HEK293T (cell line): ENCODE data around the gene PANX1.
A peak's percentile ranks its signal among the peaks of the same experiment; 100 is the strongest.

Source experiments
- CTCF ChIA-PET: fragments of 350-600 bp; formaldehyde crosslinking; extraction: SDS; loops from one replicate; lab custom pipeline; 2021; ENCODE audit warnings: antibody characterized with exemption, inconsistent platforms; lab: Yijun Ruan, JAX
- POLR2A ChIA-PET: fragments of 350-600 bp; formaldehyde crosslinking; extraction: SDS; loops from one replicate; lab custom pipeline; 2020; ENCODE audit warnings: antibody characterized with exemption, inconsistent platforms; lab: Yijun Ruan, JAX
- DNase-seq: peaks from one replicate; pipeline ENCODE4 v3.0.0; 2012; ENCODE audit warnings: mixed read lengths; ENCODE audit errors: extremely low spot score
- ARNT ChIP-seq: fragments of 450-650 bp; IDR thresholded peaks from 2 replicates; pipeline ENCODE4 v1.6.1; 2017; ENCODE audit warnings: mild to moderate bottlenecking
- BHLHE40 ChIP-seq: fragments of 450-650 bp; IDR thresholded peaks from 2 replicates; pipeline ENCODE4 v1.6.1; 2016; ENCODE audit warnings: mild to moderate bottlenecking, moderate library complexity, borderline replicate concordance
- CTBP1 ChIP-seq: fragments of 450-650 bp; IDR thresholded peaks from 2 replicates; pipeline ENCODE4 v1.6.1; 2016; ENCODE audit warnings: borderline replicate concordance
- ELF4 ChIP-seq: fragments of 450-650 bp; IDR thresholded peaks from 2 replicates; pipeline ENCODE4 v1.6.1; 2017; ENCODE audit warnings: antibody characterized with exemption
- FOXA1 ChIP-seq: fragments of 450-650 bp; IDR thresholded peaks from 2 replicates; pipeline ENCODE4 v1.6.1; 2016; ENCODE audit warnings: mild to moderate bottlenecking
- FOXK2 ChIP-seq: fragments of 450-650 bp; IDR thresholded peaks from 2 replicates; pipeline ENCODE4 v1.6.1; 2016; ENCODE audit warnings: mild to moderate bottlenecking
- FOXM1 ChIP-seq: fragments of 450-650 bp; IDR thresholded peaks from 2 replicates; pipeline ENCODE4 v1.6.1; 2017; ENCODE audit warnings: mild to moderate bottlenecking, borderline replicate concordance
- HDGF ChIP-seq: fragments of 450-650 bp; IDR thresholded peaks from 2 replicates; pipeline ENCODE4 v1.6.1; 2017; ENCODE audit warnings: antibody characterized with exemption, borderline replicate concordance
- L3MBTL2 ChIP-seq: fragments of 450-650 bp; conservative IDR thresholded peaks from 2 replicates; pipeline ENCODE4 v1.6.1; 2016; ENCODE audit warnings: mild to moderate bottlenecking
- LEF1 ChIP-seq: fragments of 450-650 bp; IDR thresholded peaks from 2 replicates; pipeline ENCODE4 v1.6.1; 2017; ENCODE audit warnings: mild to moderate bottlenecking, borderline replicate concordance
- NFRKB ChIP-seq: fragments of 450-650 bp; IDR thresholded peaks from 2 replicates; pipeline ENCODE4 v1.6.1; 2016; ENCODE audit warnings: mild to moderate bottlenecking, moderate library complexity
- SP1 ChIP-seq: fragments of 450-650 bp; IDR thresholded peaks from 2 replicates; pipeline ENCODE4 v1.6.1; 2017
- SUZ12 ChIP-seq: fragments of 450-650 bp; IDR thresholded peaks from 2 replicates; pipeline ENCODE4 v1.6.1; 2016; ENCODE audit warnings: mild to moderate bottlenecking
- TARDBP ChIP-seq: fragments of 450-650 bp; IDR thresholded peaks from 2 replicates; pipeline ENCODE4 v1.6.1; 2016
- ZNF384 ChIP-seq: fragments of 450-650 bp; IDR thresholded peaks from 2 replicates; pipeline ENCODE4 v1.6.1; 2016
- TF ChIP-seq, protein P1 (sequence below): fragments of 450-650 bp; IDR thresholded peaks from 2 replicates; pipeline ENCODE4 v1.6.1; 2016

The PANX1 gene

GRCh38 chr11:94128746-94129511, at the start of gene PANX1:
TSS of gene PANX1 (plus strand) at chr11:94128841. CDS start at chr11:94129313, 472 bp downstream.
- no peak for TF ChIP-seq HDGF
- TF ChIP-seq FOXA1: no peak
- no peak for TF ChIP-seq SUZ12
- TF ChIP-seq ELF4: no peak
- TF ChIP-seq CTBP1: no peak
- peak; percentile 74 for TF ChIP-seq L3MBTL2
- ChIA-PET CTCF (interaction anchor here (0.6 to 2.2 kb wide), 4 partner anchors 10 to 612 kb away, joined by 3 to 6 read pairs (median 4); no protein-coding TSS in a partner anchor), POLR2A (interaction anchor here (1.0 to 2.7 kb wide), 14 partner anchors 9 to 415 kb away, joined by 3 to 19 read pairs (median 4); partner anchors contain the start of gene MED17)
- peak; percentile 78 for DNase-seq

DNA sequence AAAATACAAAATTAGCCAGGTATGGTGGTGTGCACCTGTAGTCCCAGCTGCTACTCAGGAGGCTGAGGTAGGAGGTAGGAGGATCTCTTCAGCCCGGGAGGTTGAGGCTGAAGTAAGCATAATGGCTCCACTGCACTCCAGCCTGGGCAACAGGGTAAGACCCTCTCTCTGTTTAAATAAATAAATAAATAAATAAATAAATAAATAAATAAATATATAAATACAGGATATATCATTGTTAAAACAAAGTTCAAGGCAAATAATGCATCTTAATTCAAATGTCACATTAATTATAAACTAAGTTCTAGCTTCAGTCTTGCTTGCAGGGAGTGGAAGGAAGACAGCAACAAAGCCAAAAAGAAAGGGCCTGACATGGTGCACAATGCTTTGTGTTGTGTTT, 44.5 kb upstream of the PANX1 start:
- no peak for DNase-seq
- ChIA-PET POLR2A (no interaction called here), CTCF (no interaction called here)
- no peak for TF ChIP-seq BHLHE40
- no peak for TF ChIP-seq NFRKB
- no peak for TF ChIP-seq ELF4
- no peak for TF ChIP-seq ZNF384
- TF ChIP-seq FOXM1: no peak
- no peak for TF ChIP-seq L3MBTL2
- TF ChIP-seq FOXK2: no peak

- no peak for TF ChIP-seq BHLHE40
- no peak for TF ChIP-seq SP1
- no peak for TF ChIP-seq FOXM1
- TF ChIP-seq SUZ12: no peak
- TF ChIP-seq, protein P1, sequence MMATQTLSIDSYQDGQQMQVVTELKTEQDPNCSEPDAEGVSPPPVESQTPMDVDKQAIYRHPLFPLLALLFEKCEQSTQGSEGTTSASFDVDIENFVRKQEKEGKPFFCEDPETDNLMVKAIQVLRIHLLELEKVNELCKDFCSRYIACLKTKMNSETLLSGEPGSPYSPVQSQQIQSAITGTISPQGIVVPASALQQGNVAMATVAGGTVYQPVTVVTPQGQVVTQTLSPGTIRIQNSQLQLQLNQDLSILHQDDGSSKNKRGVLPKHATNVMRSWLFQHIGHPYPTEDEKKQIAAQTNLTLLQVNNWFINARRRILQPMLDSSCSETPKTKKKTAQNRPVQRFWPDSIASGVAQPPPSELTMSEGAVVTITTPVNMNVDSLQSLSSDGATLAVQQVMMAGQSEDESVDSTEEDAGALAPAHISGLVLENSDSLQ: no peak
- TF ChIP-seq CTBP1: no peak
- no peak for TF ChIP-seq ARNT
- TF ChIP-seq TARDBP: no peak
- TF ChIP-seq ZNF384: no peak
- TF ChIP-seq L3MBTL2: no peak
- no peak for TF ChIP-seq LEF1
- TF ChIP-seq FOXA1: no peak
- no peak for DNase-seq
- CTCF ChIA-PET: no interaction called here
- POLR2A ChIA-PET: no interaction called here
Observed at GRCh38 chr11:94088906-94089305, 39.7 kb upstream of the PANX1 start.

GRCh38 chr11:94089341-94089740, 39.3 kb upstream of the PANX1 start:
- CTCF ChIA-PET: no interaction called here
- POLR2A ChIA-PET: no interaction called here
- DNase-seq: no peak
- TF ChIP-seq LEF1 (no peak), FOXK2 (no peak), ZNF384 (no peak), NFRKB (no peak), CTBP1 (no peak), FOXM1 (no peak), BHLHE40 (no peak), SP1 (no peak), L3MBTL2 (no peak), ARNT (no peak), FOXA1 (no peak), TARDBP (no peak), HDGF (no peak), ELF4 (no peak), SUZ12 (no peak)
- TF ChIP-seq, protein P1: no peak

DNA sequence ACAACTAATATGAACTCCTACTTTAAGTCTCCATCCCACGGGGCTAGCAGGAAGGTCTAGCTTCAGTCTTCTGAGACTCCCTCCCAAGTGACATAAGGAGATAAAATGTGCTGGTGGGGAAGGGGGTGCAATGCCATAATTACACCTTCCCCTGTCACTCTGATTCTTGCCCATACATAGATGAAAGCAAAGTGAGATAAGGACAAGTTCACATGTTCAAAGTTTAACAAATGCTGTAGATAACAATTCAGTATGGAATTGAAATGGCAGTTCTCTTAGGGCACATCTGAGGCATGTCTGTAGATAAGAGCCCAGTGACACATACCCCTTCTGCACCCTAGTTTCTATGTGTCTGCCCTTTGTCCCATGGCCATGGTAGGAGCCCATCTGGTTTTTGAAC, 38.2 kb upstream of the PANX1 start:
- ChIA-PET CTCF (no interaction called here), POLR2A (no interaction called here)
- TF ChIP-seq BHLHE40 (no peak), CTBP1 (no peak), SUZ12 (no peak), ZNF384 (no peak), L3MBTL2 (no peak)
- TF ChIP-seq, protein P1: no peak
- no peak for DNase-seq

GRCh38 chr11:94091091-94091490, 37.5 kb upstream of the PANX1 start:
- CTCF ChIA-PET: no interaction called here
- no peak for TF ChIP-seq CTBP1
- TF ChIP-seq SP1: no peak
- no peak for TF ChIP-seq NFRKB
- no peak for TF ChIP-seq FOXA1
- no peak for TF ChIP-seq FOXM1
- TF ChIP-seq HDGF: no peak
- no peak for TF ChIP-seq FOXK2
- POLR2A ChIA-PET: no interaction called here
- no peak for DNase-seq
